Endothelial cell of umbilical vein (primary cell): ENCODE results near the gene USH1G. TPM values are rescaled to one million over a fixed set of nuclear protein-coding genes. Genes with fewer than 3 reads are reported as not detected.

Experiments
- BruUV-seq: library from RNA; stranded (reverse); fragments of 400-500 nt; replicated peaks from 2 replicates; lab custom pipeline; 2021; lab: Mats Ljungman, UMichigan
- CTCF ChIA-PET: fragments of 300-600, 350-600 bp; sonication (Branson Sonifier 250); formaldehyde crosslinking; loops from one replicate; lab custom pipeline; 2021; ENCODE audit warnings: antibody characterized with exemption, inconsistent platforms; lab: Charles Lee
- POLR2A ChIA-PET: fragments of 300-600, 350-600 bp; sonication (Branson Sonifier 250); formaldehyde crosslinking; loops from one replicate; lab custom pipeline; 2021; ENCODE audit warnings: antibody characterized with exemption, inconsistent platforms; lab: Charles Lee
- DNase-seq: peaks from one replicate; pipeline ENCODE4 v3.0.0-alpha.2; 2011; ENCODE audit warnings: low read depth, low spot score
- FAIRE-seq: peaks from 2 replicates; lab custom pipeline; 2011; peaks lifted over from hg19 to GRCh38; lab: Jason Lieb, UNC
- H2AFZ ChIP-seq: 2 replicates; pipeline ENCODE4 v1.6.0; 2012; ENCODE audit warnings: low read depth, low read length, control low read depth, inconsistent platforms
- H3K27ac ChIP-seq: 2 replicates; pipeline ENCODE4 v1.5.1; 2011; ENCODE audit warnings: low read depth, mild to moderate bottlenecking, control low read depth, low read length, moderate library complexity; ENCODE audit not compliant: insufficient read depth
- H3K27me3 ChIP-seq, 2 experiments: 2 replicates each; pipeline versions ENCODE4 v1.6.0 to v1.6.1; 2011; ENCODE audit warnings: low read length in 2 of 2, mixed read lengths in 1 of 2; ENCODE audit not compliant: control insufficient read depth in 2 of 2, insufficient read depth in 2 of 2
- H3K36me3 ChIP-seq, 2 experiments: 2 replicates in 1 of 2; 3 replicates in 1 of 2; pipeline ENCODE4 v1.5.1; 2011; ENCODE audit warnings: low read length in 2 of 2, mild to moderate bottlenecking in 1 of 2, moderate library complexity in 1 of 2; ENCODE audit not compliant: control insufficient read depth in 2 of 2, insufficient read depth in 2 of 2; ENCODE audit errors: extremely low read depth in 1 of 2
- H3K4me1 ChIP-seq: 3 replicates; pipeline ENCODE4 v1.5.1; 2011; ENCODE audit warnings: mild to moderate bottlenecking, low read length; ENCODE audit not compliant: control insufficient read depth, insufficient read depth; ENCODE audit errors: extremely low read depth
- H3K4me2 ChIP-seq: 2 replicates; pipeline ENCODE4 v1.6.1; 2011; ENCODE audit warnings: low read length, control low read depth, mixed read lengths; ENCODE audit not compliant: insufficient read depth
- H3K4me3 ChIP-seq, 3 experiments: fragments of 200-600 bp in 1 of 3; sonication (generic), shearing (Covaris generic) in 1 of 3; replicated peaks in 1 of 3; 2 replicates each; pipeline ENCODE4 v1.5.1; 2011 to 2016; ENCODE audit warnings: control low read depth in 3 of 3, low read length in 3 of 3, mild to moderate bottlenecking in 2 of 3, inconsistent platforms in 1 of 3, low read depth in 1 of 3, moderate library complexity in 1 of 3; ENCODE audit not compliant: insufficient read depth in 1 of 3
- H3K79me2 ChIP-seq: 2 replicates; pipeline ENCODE4 v1.6.0; 2012; ENCODE audit warnings: low read length, inconsistent platforms; ENCODE audit not compliant: control insufficient read depth, insufficient read depth
- H3K9ac ChIP-seq: replicated peaks from 2 replicates; pipeline ENCODE3; 2011; ENCODE audit warnings: low read length, control low read depth; ENCODE audit not compliant: insufficient read depth; ENCODE audit errors: extremely low read depth
- H3K9me1 ChIP-seq: replicated peaks from 3 replicates; pipeline ENCODE4 v1.6.0; 2011; ENCODE audit warnings: mild to moderate bottlenecking, low read length; ENCODE audit not compliant: control insufficient read depth, insufficient read depth; ENCODE audit errors: extremely low read depth
- H3K9me3 ChIP-seq: replicated peaks from 2 replicates; pipeline ENCODE4 v1.5.1; 2012; ENCODE audit warnings: low read length, inconsistent platforms; ENCODE audit not compliant: control insufficient read depth, insufficient read depth
- H4K20me1 ChIP-seq: replicated peaks from 2 replicates; pipeline ENCODE3; 2011; ENCODE audit warnings: mild to moderate bottlenecking, low read length; ENCODE audit not compliant: control insufficient read depth, insufficient read depth; ENCODE audit errors: extremely low read depth
- EZH2 ChIP-seq: IDR thresholded peaks from 2 replicates; pipeline ENCODE4 v1.6.1; 2012; ENCODE audit warnings: borderline replicate concordance, low read depth, mild to moderate bottlenecking, moderate library complexity, low read length, inconsistent platforms; ENCODE audit not compliant: severe bottlenecking
- FOS ChIP-seq: IDR thresholded peaks from 2 replicates; pipeline ENCODE4 v1.6.1; 2011; ENCODE audit warnings: mild to moderate bottlenecking, low read length, moderate library complexity, borderline replicate concordance; ENCODE audit not compliant: insufficient read depth
- GATA2 ChIP-seq: IDR thresholded peaks from 2 replicates; pipeline ENCODE4 v1.7.0; 2011; ENCODE audit warnings: low read depth, mild to moderate bottlenecking, moderate library complexity, mixed read lengths, low read length; ENCODE audit not compliant: insufficient read length, insufficient read depth
- JUN ChIP-seq: IDR thresholded peaks from 2 replicates; pipeline ENCODE4 v1.6.1; 2011; ENCODE audit warnings: borderline replicate concordance, low read depth; ENCODE audit not compliant: insufficient read length, insufficient read depth
- MYC ChIP-seq: IDR thresholded peaks from one replicate; pipeline ENCODE4 v1.6.1; 2011; ENCODE audit warnings: mild to moderate bottlenecking, low read depth, low read length
- POLR2A ChIP-seq: IDR thresholded peaks from 2 replicates; pipeline ENCODE4 v1.6.1; 2012; ENCODE audit warnings: low read depth, mild to moderate bottlenecking, control low read depth, low read length
- POLR2AphosphoS5 ChIP-seq: IDR thresholded peaks from 2 replicates; pipeline ENCODE4 v1.6.1; 2012; ENCODE audit warnings: low read depth, mild to moderate bottlenecking, control low read depth, low read length, moderate library complexity; ENCODE audit not compliant: insufficient read depth
- dilution Hi-C: fragments of 300-500 bp; cut with MboI; formaldehyde crosslinking; loops from one replicate; pipeline ENCODE4 v1.15.0; 2019; ENCODE audit warnings: low sequenced_read_pairs; ENCODE audit not compliant: extremely low pct_ligation_motif_present
- intact Hi-C: fragments of 100-400 bp; cut with micrococcal nuclease; formaldehyde crosslinking; loops from one replicate; pipeline ENCODE4 v1.10.0; 2022
- polyA plus RNA-seq, 4 experiments: library from polyadenylated mRNA; depleted of rRNA in 3 of 4; stranded (reverse) in 3 of 4; unstranded in 1 of 4; fragments of >200 nt; gene quantifications; 2 replicates each; pipeline versions ENCODE4 v1.2.1 to v1.2.3, GENCODE V29; 2011 to 2012; ENCODE audit warnings: missing spikeins in 1 of 4
- total RNA-seq: library from RNA; stranded (reverse); gene quantifications from 2 replicates; pipeline ENCODE4 v1.2.3, GENCODE V29; 2021
- TF ChIP-seq, protein P1 (sequence below), 2 donors: IDR thresholded peaks; 1 replicate in 1 of 2; 2 replicates in 1 of 2; pipeline ENCODE4 v1.5.1; 2011; ENCODE audit warnings: low read length in 2 of 2, mild to moderate bottlenecking in 2 of 2, moderate library complexity in 2 of 2, control low read depth in 1 of 2, inconsistent platforms in 1 of 2, low read depth in 1 of 2; ENCODE audit not compliant: insufficient read depth in 1 of 2; ENCODE audit errors: extremely low read depth in 1 of 2
- TF ChIP-seq, protein P2 (sequence below): IDR thresholded peaks from 2 replicates; pipeline ENCODE4 v1.6.1; 2011; ENCODE audit not compliant: insufficient read depth, insufficient read length

The USH1G gene
- total and polyA plus RNA-seq, 2 donors (not counting 3 experiments of a cell fraction or from before 2014, with no cell fraction given) = not detected

DNA sequence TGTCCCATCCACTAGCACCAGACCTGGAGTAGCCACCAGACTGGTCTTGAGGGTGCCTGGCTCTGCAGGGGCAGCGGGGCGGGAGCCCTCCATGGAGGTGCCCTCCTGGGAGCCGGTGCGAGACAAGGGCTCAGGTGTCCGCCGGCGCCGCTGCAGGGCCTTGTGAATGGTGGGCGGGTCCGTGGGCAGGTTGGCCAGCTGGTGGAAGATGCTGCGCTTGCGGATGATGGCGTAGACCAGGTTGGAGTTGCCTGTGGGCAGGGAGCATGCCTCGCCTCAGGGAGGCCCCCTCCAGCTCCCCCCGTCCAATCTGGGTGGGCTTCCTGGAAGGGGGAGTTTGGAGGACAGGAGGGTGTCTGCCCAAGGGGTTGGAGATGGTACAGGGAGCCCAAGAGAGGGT, 31.1 kb upstream of the USH1G start:
- no peak overlapping the region for H2AFZ ChIP-seq
- DNase-seq (no peak), FAIRE-seq (no peak)
- no peaks in the 10 kb centered on the region for H3K27me3 ChIP-seq
- CTCF ChIA-PET = no interaction called here
- no peaks in the 10 kb centered on the region for H3K4me1 ChIP-seq
- intact Hi-C loops (no loop called here), dilution Hi-C loops (no loop called here)
- no TSS peak for BruUV-seq
- no peaks in the 10 kb centered on the region for H3K79me2 ChIP-seq
- no peak overlapping the region for H3K4me3 ChIP-seq
- H3K9me1 ChIP-seq = no peaks in the 10 kb centered on the region
- no peak overlapping the region for H3K9ac ChIP-seq
- no peaks in the 10 kb centered on the region for H3K36me3 ChIP-seq
- no peaks in the 10 kb centered on the region for H3K9me3 ChIP-seq
- TF ChIP-seq, protein P1, sequence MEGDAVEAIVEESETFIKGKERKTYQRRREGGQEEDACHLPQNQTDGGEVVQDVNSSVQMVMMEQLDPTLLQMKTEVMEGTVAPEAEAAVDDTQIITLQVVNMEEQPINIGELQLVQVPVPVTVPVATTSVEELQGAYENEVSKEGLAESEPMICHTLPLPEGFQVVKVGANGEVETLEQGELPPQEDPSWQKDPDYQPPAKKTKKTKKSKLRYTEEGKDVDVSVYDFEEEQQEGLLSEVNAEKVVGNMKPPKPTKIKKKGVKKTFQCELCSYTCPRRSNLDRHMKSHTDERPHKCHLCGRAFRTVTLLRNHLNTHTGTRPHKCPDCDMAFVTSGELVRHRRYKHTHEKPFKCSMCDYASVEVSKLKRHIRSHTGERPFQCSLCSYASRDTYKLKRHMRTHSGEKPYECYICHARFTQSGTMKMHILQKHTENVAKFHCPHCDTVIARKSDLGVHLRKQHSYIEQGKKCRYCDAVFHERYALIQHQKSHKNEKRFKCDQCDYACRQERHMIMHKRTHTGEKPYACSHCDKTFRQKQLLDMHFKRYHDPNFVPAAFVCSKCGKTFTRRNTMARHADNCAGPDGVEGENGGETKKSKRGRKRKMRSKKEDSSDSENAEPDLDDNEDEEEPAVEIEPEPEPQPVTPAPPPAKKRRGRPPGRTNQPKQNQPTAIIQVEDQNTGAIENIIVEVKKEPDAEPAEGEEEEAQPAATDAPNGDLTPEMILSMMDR (IDR thresholded peaks at IDR 0.05; ENCODE audit: extremely low read depth in 1 of 2, insufficient read depth in 1 of 2, low read depth in 1 of 2, low read length in 2 of 2) = no peak
- TF ChIP-seq, protein P2, sequence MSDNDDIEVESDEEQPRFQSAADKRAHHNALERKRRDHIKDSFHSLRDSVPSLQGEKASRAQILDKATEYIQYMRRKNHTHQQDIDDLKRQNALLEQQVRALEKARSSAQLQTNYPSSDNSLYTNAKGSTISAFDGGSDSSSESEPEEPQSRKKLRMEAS = no peak
- TF ChIP-seq MYC (no peak), GATA2 (no peak), POLR2A (no peak), EZH2 (no peak), FOS (no peak), POLR2AphosphoS5 (no peak), JUN (no peak)
- H4K20me1 ChIP-seq = no peaks in the 10 kb centered on the region
- POLR2A ChIA-PET = no interaction called here
- no peak overlapping the region for H3K27ac ChIP-seq
- H3K4me2 ChIP-seq = no peak overlapping the region
